AG09309 (cell line): ENCODE results near the gene PCDHGA6.

ENCODE experiments used
- DNase-seq: peaks from one replicate; pipeline ENCODE4 v3.0.0-alpha.2; 2010; ENCODE audit warnings: low read depth
- H3K4me3 ChIP-seq: 2 replicates; pipeline ENCODE4 v1.5.1; 2011; ENCODE audit warnings: mild to moderate bottlenecking, low read depth, low read length, moderate library complexity; ENCODE audit not compliant: control insufficient read depth
- TF ChIP-seq, protein P1 (sequence below): IDR thresholded peaks from 2 replicates; pipeline ENCODE4 v1.5.1; 2011; ENCODE audit warnings: mild to moderate bottlenecking, low read depth, low read length, inconsistent platforms; ENCODE audit not compliant: insufficient read depth, control insufficient read depth; ENCODE audit errors: missing control alignments

Gene PCDHGA6

DNA sequence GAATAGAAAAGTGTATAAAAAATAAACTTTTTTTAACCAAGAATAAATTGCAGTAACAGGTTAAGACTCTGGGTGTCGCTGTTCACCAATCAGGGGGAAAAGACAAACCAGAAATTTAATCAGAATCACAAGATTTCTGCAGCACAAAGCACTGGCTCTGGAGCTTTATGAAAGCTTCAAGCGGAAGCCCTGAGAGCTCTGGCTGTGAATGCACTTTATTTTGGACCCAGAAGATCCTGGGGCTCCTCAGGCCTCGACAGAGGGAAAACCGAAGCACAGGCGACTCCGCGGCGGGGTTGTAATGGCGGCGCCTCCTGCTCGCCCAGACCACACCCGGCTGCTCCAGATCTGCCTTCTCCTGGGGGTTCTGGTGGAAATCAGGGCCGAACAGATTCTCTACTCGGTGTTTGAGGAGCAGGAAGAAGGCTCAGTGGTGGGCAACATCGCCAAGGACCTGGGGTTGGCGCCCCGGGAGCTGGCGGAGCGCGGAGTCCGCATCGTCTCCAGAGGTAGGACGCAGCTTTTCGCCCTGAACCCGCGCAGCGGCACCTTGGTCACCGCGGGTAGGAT, 18.7 kb upstream of the PCDHGA6 start, which contains the start of gene PCDHGA4:
TSS of gene PCDHGA4 (plus strand) at position 122 of the 570 bp plus-strand sequence. CDS start at position 209, 87 bp downstream.
- TF ChIP-seq, protein P1, sequence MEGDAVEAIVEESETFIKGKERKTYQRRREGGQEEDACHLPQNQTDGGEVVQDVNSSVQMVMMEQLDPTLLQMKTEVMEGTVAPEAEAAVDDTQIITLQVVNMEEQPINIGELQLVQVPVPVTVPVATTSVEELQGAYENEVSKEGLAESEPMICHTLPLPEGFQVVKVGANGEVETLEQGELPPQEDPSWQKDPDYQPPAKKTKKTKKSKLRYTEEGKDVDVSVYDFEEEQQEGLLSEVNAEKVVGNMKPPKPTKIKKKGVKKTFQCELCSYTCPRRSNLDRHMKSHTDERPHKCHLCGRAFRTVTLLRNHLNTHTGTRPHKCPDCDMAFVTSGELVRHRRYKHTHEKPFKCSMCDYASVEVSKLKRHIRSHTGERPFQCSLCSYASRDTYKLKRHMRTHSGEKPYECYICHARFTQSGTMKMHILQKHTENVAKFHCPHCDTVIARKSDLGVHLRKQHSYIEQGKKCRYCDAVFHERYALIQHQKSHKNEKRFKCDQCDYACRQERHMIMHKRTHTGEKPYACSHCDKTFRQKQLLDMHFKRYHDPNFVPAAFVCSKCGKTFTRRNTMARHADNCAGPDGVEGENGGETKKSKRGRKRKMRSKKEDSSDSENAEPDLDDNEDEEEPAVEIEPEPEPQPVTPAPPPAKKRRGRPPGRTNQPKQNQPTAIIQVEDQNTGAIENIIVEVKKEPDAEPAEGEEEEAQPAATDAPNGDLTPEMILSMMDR: peak; percentile 50
- DNase-seq: no peak
- H3K4me3 ChIP-seq: peak within 1 kb of the TSS; percentile 37

DNA sequence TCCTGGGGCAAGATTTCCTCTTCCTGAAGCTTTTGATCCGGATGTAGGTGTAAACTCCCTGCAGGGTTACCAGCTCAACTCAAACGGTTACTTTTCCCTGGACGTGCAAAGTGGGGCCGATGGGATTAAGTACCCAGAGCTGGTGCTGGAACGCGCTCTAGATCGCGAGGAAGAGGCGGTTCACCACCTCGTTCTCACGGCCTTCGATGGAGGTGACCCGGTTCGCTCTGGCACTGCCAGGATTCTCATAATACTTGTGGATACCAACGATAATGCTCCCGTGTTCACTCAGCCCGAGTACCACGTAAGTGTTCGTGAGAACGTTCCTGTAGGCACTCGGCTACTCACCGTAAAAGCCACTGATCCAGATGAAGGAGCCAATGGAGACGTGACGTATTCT, 18.1 kb upstream of the PCDHGA6 start:
- TF ChIP-seq, protein P1: no peak
- H3K4me3 ChIP-seq: peak overlapping the region; percentile 37
- DNase-seq: no peak

DNA sequence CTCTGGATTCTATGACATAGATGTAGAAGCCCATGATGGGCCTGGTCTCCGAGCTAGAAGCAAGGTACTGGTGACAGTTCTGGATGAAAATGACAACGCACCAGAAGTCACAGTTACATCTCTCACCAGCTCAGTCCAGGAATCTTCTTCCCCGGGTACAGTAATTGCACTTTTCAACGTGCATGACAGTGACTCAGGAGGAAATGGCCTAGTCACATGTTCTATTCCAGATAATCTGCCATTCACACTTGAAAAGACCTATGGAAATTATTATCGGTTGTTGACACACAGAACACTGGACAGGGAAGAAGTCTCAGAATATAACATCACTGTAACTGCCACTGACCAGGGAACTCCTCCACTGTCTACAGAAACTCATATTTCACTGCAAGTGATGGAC, 17.6 kb upstream of the PCDHGA6 start:
- DNase-seq: no peak
- TF ChIP-seq, protein P1: no peak
- H3K4me3 ChIP-seq: no peak overlapping the region

DNA sequence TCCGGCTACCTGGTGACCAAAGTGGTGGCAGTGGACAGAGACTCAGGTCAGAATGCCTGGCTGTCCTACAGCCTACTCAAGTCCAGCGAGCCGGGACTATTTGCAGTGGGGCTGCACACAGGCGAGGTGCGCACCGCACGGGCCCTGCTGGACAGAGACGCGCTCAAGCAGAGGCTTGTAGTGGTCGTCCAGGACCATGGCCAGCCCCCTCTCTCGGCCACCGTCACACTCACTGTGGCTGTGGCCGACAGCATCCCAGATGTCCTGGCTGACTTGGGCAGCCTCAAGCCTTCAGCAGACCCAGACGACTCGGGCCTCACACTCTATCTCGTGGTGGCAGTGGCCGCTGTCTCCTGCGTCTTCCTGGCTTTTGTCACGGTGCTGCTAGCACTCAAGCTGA, 16.7 kb upstream of the PCDHGA6 start:
- DNase-seq: no peak
- no peak overlapping the region for H3K4me3 ChIP-seq
- TF ChIP-seq, protein P1: no peak

DNA sequence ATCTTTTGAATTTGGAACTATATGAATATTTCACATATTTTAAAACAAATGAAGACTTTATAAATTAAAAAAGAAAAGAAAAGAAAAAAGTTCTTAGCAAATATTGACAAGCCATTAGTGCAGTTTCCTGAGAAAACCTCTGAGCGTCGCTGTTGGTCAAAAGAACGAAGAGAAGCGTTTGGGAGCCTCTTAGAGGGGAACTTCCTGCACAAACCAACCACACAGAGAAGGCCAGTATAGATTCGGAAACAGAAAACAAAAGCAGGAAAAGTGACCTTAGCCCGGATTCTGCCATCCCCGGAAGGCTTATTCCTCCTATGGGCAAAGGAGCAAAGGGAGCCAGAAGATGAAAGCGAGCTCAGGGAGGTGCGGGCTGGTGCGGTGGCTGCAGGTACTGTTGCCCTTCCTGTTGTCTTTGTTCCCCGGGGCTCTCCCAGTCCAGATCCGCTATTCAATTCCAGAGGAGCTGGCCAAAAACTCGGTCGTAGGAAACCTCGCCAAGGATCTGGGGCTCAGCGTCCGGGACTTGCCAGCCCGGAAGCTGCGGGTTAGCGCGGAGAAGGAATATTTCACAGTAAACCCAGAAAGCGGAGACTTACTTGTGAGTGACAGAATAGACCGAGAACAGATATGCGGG, 13.8 kb upstream of the PCDHGA6 start, which contains the start of gene PCDHGB2:
TSS of gene PCDHGB2 (plus strand) at position 205 of the 637 bp plus-strand sequence. CDS start at position 347, 142 bp downstream.
- peak within 1 kb of the TSS; percentile 59 for H3K4me3 ChIP-seq

DNA sequence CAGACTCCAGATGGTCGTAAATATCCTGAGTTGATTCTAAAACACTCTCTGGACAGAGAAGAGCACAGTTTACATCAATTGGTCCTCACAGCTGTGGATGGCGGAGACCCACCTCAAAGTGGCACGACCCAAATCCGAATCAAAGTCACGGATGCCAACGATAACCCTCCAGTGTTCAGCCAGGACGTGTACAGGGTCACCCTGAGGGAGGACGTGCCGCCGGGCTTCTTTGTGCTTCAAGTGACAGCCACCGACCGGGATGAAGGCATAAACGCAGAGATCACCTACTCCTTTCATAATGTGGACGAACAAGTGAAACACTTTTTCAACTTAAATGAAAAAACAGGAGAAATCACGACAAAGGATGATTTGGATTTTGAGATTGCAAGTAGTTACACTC, 13.0 kb upstream of the PCDHGA6 start:
- peak overlapping the region; percentile 59; the same call in 1 of the 2 replicates for H3K4me3 ChIP-seq
- no peak for DNase-seq
- TF ChIP-seq, protein P1: no peak

More for the DNA sequence above, 13.8 kb upstream of the PCDHGA6 start, which contains the start of gene PCDHGB2:
- DNase-seq: no peak
- TF ChIP-seq, protein P1: peak; percentile 59
